NOMO-1 treated with dmso at 0.1 percent for 144 hours (cell line): ENCODE data around the gene COLEC12.
A peak's percentile ranks its signal among the peaks of the same experiment; 100 is the strongest.

Source experiments
- DNase-seq: peaks from one replicate; lab custom pipeline; 2025; ENCODE audit not compliant: unreplicated experiment; lab: John Stamatoyannopoulos, UW

The COLEC12 gene

DNA sequence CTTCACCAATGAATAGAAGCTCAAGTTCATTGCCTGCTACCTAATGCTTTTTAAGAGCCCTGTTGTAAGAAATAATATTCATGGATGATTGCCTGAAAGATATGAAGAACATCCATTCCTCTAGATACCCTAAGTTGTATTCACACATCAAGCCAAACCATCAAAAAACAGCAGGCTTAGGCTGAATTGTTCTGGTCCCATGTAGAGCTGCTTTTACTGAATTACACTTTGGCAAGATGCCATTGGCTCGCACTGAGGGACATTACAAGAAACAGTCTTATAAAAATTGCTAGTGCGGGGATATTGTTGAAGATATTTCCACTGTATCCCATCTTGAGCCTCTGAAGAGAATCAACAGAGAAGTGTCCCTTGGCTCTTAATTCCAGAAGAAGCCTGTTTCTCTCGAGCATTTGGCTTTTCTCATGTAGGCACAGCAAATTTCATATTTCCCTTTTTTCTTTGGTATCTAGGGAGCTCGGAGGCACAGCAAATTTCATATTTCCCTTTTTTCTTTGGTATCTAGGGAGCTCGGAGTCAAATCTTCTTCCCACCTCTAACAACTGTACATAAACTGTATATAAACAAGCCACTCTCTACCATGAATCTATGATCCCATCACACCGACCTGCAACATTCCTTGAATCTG lies 107.5 kb downstream of the COLEC12 start:
- no peak for DNase-seq

DNA sequence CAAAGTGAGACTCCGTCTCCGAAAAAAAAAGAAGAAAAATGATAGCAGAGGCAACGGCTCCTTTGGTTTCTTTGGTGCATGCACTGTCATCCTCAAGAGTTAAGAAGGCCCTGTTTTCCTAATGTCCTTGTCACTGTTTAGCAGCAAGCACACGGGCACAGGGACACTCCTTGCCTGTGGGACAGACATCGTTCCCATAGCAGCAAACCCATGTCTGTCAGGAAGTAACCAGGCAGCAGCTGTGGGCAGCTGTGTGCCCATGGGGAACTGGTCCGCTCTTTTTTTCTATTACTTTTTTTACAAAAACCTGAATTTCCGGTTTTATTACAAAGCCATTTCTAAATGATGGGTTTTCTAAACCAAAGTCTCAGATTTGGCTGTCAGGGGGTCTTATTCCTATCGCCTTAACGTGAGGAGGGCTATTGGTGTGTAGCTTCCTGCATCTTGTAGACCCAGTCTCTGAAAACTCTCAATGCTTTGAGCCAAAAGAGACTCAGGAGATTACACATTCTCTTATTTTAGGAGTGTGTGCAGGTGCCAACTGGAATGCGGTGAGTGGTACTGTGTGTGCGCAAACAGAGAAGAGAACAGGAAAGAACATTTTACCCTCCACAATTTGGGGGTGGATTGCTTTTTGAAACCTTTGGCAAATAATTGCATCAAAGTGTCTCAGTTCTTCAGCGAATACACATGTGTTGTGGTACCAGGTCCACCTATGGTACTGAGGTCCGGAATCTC lies 109.6 kb downstream of the COLEC12 start:
- DNase-seq = no peak

DNA sequence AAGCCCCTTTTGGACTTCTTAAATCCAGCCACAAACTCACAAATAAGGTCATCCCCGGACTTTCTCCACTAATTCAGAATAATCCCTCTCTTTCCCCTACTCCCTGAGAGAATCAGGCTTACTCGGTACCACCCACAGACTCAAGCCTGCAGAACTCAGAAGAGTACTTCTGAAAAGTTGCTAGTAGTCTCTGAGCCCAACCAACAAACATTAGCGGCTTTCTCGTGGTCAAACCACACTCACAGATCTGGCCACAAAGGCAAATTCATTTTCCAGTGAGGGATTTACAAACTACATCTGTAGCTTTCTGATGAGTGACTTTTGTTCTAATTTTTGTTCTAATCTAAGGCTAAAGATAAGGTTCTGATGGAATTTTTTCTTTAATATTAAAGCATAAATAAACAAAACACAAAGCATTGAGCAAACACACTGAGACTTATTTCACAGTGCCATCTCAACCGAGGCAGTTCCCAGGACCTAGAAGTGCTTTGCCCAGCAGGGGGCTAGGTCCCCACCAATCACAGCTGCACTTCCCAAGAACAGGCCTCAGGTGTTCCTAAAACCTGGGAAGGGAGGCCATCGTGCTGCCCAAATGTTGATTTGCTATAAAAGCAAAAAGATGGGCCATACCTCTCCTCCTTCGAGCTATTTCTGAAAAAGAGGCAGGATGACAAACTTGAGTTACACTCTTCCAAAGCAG lies 110.7 kb downstream of the COLEC12 start:
- DNase-seq = no peak

DNA sequence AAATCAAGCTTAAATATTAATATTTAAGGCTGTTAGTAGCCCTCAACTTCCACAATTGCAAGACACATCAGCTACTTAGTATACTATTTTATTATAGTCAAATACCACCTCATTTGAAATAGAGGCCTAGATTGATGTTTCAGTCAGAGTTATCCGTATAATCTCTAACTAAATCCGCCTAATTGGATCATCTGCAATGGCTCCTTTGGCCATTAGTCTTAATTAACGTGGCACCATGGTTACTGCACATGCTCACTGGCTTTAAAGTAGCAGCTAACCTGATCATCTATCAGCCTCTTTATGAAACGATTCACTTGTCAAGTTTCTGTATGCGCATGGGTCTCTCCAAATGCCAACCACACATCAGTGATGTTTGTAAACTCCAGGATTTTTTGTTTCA lies 112.3 kb downstream of the COLEC12 start:
- DNase-seq = no peak

DNA sequence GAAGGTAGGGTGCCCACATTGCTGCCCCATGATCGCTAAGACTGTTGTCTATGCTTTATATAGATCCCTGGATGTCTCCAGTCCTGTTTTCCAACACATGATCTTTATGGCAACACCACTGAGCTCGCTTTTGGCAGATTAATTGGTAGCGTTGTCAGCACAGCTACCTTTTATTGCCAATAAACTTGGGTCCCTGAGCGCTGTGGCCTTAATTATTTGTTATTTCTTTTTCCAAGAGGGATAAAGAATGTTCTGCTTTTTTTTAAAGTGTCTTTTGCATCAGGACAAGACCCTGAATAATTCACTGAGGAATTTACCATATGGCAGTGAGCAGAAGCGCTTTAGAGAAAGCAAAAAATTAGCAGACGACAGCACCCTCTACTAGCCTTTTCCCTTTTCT lies 113.5 kb downstream of the COLEC12 start:
- DNase-seq = no peak

DNA sequence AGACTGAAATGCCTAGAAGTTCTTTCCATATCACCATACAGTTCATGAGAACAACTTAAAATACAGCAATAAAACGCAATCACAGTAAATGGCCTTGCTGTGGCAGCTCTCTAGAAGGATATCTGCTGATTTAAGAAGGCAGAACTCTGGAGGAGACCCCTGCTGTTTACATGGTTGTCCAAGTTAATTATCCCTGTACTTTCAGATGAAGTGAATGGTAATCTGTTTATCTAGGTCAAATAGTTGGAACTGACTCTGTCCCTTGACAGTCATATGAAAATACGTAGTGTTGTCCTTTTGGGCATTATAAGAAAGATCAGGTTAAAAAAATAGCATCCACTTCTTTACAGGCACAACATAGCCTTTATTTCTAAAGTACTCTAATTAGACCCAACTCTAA lies 115.6 kb downstream of the COLEC12 start:
- DNase-seq = no peak

GRCh38 chr18:383135-383534 lies 117.4 kb downstream of the COLEC12 start:
- no peak for DNase-seq

DNA sequence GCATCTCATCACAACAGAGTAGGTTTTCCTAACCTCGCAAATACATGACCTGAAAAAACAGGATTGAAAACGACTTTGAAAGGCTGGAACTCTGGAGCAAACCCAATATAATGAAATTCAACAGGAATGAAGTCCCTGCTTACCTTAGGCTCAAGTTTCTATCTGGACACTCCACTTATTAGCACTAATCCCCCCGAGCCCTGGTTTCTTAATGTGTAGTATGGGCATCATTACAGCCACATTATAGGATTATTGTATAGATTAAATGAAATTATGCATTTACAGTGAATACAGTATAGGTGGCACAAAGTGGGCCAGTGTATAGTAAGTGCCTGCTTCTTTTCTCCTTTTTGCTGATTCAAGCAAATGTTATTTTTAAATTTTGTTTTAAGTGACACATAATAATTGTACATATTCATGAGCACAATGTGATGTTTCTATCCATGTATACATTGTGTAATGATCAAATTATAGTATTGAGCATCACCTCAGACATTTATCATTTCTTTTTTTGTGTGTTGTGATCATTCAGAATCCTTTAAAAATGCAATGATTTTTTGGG lies 118.0 kb downstream of the COLEC12 start:
- no peak for DNase-seq

- peak; percentile 89 for DNase-seq
Observed at GRCh38 chr18:379681-380330, 120.7 kb downstream of the COLEC12 start.

DNA sequence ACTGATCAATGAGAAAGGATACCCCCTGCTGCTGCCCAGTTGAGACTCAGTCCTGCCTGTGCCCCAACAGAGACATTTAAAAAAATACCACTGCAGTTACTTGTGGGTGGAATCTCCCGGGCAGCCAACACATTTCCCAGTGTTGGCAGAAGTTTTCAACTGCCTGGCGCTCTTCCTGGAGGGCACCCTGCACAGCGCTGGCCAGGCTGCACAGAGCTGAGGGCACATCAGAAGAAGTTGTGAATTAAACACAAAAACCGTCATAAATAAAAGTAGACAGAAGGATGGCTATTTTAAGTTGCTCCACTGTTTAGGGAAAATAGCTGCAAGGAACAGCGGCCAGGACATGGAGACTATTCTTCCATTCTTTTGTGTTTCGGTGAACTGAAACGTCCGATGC lies 122.4 kb downstream of the COLEC12 start:
- no peak for DNase-seq

- DNase-seq = no peak
Observed at GRCh38 chr18:377088-377487, 123.4 kb downstream of the COLEC12 start.

DNA sequence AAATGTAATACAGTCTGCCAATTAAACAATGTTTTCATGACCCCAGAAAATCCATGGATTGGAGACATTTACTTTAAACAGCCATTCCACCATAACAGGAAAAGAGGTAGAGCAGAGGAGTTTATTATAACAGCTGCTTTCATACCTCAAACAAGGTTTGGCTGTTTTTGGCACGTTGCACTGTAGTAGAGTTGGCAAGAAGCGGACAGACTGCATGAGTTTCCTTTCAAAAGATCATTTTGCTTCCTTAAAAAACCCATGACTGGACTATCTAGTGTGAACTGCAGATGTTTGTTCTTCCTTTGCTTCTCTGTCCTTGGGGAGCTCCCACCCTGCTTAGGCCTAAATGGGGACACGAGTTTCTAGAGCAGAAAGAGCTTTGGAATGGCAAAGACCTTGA lies 124.2 kb downstream of the COLEC12 start:
- no peak for DNase-seq

- no peak for DNase-seq
Observed at GRCh38 chr18:374721-375168, 125.8 kb downstream of the COLEC12 start.

DNA sequence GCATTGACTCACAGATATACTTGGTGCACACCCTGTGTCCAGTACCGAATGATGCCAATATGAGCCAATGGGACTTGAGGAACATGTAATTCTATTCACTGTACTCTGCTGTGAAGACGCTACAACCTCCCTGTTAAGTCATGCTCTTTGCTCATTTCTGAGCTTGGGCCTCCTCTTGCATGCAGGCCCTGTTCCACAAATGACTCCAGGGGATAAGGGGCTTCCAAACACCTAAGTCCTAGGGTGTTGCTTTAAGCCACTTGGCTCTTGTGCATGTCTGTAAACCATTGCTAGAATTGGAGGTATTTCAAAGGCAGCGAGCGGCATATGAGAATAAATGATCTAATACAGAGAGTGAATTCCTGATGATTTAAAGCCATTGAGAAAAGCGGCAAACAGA lies 126.7 kb downstream of the COLEC12 start:
- no peak for DNase-seq

DNA sequence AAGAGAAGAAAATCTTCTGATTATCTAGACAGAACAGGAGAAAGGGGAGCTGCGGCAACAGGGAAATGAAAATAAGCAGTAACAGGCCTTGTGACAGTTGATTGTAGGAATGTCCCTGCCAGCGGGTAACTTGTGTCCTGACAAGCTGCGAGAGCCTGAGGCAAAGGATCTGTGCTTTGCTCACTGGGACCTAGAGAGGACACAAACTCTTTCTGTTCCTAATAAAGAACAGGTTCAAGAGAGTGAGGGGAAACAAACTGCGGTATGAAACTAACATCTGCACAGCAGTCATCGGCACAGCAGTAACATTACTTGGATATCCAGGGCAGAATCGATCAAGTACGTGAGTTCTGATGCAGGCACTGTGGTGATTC lies 128.9 kb downstream of the COLEC12 start:
- DNase-seq = no peak

GRCh38 chr18:370751-371608 lies 129.5 kb downstream of the COLEC12 start:
- no peak for DNase-seq

DNA sequence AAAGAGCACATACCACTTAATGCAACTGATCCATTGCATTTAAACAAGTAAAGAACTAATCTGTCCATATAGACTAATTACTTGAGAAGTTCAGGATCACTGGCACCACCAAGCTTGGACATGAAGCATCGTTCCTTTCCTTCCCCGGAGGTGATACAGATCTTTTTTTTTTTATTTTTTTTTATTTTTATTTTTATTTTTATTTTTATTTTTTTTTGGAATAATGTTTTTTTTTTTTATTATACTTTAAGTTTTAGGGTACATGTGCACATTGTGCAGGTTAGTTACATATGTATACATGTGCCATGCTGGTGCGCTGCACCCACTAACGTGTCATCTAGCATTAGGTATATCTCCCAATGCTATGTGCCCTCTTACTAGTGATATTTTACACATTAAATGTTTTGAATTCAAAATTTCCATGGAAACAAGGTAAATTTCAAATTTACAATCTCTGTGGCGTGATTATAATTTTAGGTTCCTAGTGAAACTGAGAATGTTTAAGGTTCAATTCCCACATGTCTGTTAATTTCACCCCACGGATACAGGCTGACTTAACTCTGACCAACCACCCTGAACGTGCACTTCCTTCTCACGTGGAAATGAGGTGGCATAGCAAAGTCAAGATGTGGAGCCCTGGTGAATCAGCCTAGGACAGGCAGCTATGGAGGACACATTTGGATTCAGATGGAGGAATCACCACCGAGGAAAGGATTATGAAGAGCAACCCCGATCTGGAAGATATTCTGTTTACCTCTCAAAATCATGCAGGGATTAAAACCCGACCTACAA lies 131.1 kb downstream of the COLEC12 start:
- DNase-seq = no peak

GRCh38 chr18:366466-367061 lies 133.9 kb downstream of the COLEC12 start:
- DNase-seq = no peak

GRCh38 chr18:365651-366050 lies 134.8 kb downstream of the COLEC12 start:
- DNase-seq = no peak
